Measurements from ENCODE around the gene BBX. TPM values are rescaled to one million over a fixed set of nuclear protein-coding genes. Genes with fewer than 3 reads are reported as not detected.
"Not testable (repeated sequence)": the region's sequence is repeated elsewhere in the genome, so short reads cannot be mapped to it uniquely, and the experiment has no call there.

The BBX gene
- total RNA-seq, 1 donor from 2014 or later = 93.6 TPM

GRCh38 chr3:107531917-107532469 lies 9.2 kb downstream of the BBX start:
- no peak for ATAC-seq
- no peak for DNase-seq (ENCODE audit: low spot score)
- intact Hi-C loops (cut with DNase I) = no loop called here

GRCh38 chr3:107540857-107541256 lies 18.1 kb downstream of the BBX start:
- intact Hi-C loops (cut with DNase I) = no loop called here
- no peak for DNase-seq (ENCODE audit: low spot score)
- no peak for ATAC-seq

- DNase-seq (ENCODE audit: low spot score) (no peak), ATAC-seq (no peak)
- intact Hi-C loops (cut with DNase I) = no loop called here
Observed at GRCh38 chr3:107542665-107543064, 19.9 kb downstream of the BBX start.

GRCh38 chr3:107543666-107544065 lies 20.9 kb downstream of the BBX start:
- intact Hi-C loops (cut with DNase I) = no loop called here
- DNase-seq (ENCODE audit: low spot score) (no peak), ATAC-seq (no peak)

DNA sequence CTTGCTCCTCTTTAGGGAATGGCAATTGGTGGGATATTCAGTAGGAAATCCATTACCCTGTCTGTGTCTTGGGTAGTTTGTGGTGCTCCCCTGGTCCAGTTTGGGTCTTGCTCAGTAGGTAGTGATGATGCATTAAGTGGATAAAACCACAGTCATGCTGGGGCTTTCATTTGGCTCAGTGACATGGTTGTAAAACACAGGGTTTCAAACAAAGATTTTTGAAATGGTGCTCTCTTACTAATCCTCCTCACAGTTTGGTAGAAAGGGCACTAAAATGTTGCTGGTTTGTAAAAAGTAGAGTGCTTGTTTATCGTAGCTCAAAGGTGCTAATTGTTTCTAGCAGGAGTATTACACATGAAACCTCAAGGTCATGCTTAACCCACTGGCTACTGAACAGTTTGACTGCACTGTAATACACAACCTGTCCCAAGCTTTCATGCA lies 22.9 kb downstream of the BBX start:
- no peak for DNase-seq (ENCODE audit: low spot score)
- ATAC-seq = no peak
- intact Hi-C loops (cut with DNase I) = no loop called here

- intact Hi-C loops (cut with DNase I) = no loop called here
- DNase-seq (ENCODE audit: low spot score) = no peak
- no peak for ATAC-seq
Observed at GRCh38 chr3:107548601-107549000, 25.8 kb downstream of the BBX start.

DNA sequence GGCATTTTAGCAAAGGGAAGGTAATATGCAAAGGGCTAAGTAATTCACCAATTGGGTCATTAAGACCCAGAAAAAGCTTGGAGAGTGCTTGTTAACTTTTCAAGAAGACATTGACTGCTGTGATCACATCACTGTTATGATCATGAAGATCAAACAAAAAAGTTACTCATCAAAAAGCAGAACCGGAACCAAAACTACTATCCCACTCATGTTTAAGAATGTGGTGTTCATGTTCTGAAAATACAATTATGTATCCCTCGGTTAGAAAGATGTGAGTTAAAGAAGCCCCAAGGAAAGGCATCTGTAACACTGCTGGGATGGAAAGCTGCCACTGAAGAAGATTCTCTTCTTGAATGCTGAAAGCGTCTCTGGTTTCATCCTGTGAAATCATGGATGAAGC lies 32.6 kb downstream of the BBX start:
- ATAC-seq (no peak), DNase-seq (ENCODE audit: low spot score) (no peak)
- intact Hi-C loops (cut with DNase I) = no loop called here

- DNase-seq (ENCODE audit: low spot score) (no peak), ATAC-seq (no peak)
- intact Hi-C loops (cut with DNase I) = no loop called here
Observed at GRCh38 chr3:107557743-107558142, 35.0 kb downstream of the BBX start.

DNA sequence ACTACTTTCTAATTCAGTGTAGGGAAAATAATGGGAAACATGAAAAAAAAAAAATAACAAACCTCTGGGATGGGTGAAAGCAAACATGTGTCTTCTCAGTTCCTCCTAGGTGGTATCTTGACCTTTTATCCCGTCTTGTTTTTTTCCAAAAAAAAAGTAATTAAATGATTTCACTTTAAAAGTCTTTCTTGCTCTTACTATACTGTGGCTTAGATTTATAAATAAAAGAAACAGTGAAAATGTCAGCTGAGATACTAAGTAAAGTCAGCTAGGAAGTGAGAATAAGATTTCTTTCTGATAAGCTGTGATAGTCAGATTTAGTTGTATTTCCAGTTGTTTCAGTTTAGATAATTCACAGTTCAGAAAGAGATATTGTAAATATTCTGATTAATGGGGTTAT lies 37.4 kb downstream of the BBX start:
- DNase-seq (ENCODE audit: low spot score) = no peak
- intact Hi-C loops (cut with DNase I) = no loop called here
- ATAC-seq = no peak

- intact Hi-C loops (cut with DNase I) = no loop called here
- ATAC-seq = no peak
Observed at GRCh38 chr3:107561980-107562379, 39.2 kb downstream of the BBX start.

DNA sequence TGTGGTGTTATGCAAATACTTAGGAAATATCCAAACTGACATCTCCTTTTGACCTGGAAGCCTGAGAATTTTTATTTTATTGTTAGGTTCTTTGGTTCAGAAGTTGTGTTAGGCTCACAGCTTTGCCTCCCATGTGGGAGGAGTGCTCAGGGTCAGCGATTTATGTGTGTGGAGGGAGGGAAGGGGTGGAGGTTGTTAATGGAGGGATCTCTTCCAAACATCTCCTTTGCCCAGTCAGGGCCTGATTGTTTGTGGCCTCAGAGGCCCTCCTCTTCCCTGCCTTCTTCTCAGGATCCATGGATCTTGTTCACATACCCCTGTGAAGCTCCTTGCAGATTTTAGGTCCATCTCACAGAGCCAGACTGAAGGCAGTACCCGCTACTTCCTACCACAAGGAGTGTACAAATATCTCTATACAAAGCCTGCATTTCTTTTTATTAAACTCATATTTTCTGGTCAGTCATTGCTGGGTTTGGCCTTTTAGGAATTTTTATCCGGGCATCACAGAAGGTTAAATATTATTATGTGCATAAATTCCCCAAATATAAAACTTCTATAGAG lies 40.3 kb downstream of the BBX start:
- intact Hi-C loops (cut with DNase I) = no loop called here
- ATAC-seq (peak; percentile 60), DNase-seq (ENCODE audit: low spot score) (no peak)

More at GRCh38 chr3:107561980-107562379, 39.2 kb downstream of the BBX start:
- DNase-seq (ENCODE audit: low spot score) = no peak

GRCh38 chr3:107565244-107565643 lies 42.5 kb downstream of the BBX start:
- intact Hi-C loops (cut with DNase I) = not testable (repeated sequence)

DNA sequence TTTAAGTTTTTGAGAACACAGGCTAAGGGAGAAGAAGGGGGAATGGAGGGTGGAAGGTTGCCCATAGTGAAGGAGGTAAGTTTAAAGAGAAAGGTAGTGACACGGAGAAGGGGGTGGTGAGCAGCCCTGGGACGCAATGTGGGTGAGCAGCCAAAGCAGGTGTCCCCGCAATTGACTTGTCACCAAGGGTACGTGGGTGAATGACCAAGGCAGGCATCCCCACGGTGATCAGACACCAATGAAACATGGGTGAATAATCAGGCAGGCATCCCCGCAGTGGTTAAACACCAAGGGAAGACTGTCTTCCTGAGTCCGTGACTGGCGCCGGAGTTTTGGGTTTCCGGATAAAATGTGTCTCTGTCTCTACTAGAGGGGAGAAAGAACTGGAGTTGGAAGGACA lies 48.3 kb downstream of the BBX start:
- intact Hi-C loops (cut with DNase I); ATAC-seq: not testable (repeated sequence)

More at GRCh38 chr3:107565244-107565643, 42.5 kb downstream of the BBX start:
- DNase-seq (ENCODE audit: low spot score); ATAC-seq: not testable (repeated sequence)

DNA sequence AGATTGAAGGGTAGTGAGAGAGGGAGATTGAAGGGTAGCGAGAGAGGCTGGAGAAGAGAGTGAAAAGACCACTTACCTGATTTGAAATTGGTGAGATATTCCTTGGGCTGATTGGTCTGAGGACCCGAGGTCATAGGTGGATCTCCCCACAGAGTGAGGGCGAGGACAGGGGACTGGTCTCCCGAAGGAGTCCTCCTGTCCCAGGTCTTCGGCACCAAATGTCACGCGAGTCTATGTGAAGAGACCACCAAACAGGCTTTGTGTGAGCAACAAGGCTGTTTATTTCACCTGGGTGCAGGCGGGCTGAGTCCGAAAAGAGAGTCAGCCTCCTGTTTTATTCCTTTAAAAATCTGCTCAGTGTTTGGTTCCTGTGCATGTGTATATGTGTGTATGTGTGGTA lies 48.7 kb downstream of the BBX start:
- DNase-seq (ENCODE audit: low spot score); intact Hi-C loops (cut with DNase I): not testable (repeated sequence)

More for the DNA sequence above, 48.3 kb downstream of the BBX start:
- DNase-seq (ENCODE audit: low spot score) = not testable (repeated sequence)

DNA sequence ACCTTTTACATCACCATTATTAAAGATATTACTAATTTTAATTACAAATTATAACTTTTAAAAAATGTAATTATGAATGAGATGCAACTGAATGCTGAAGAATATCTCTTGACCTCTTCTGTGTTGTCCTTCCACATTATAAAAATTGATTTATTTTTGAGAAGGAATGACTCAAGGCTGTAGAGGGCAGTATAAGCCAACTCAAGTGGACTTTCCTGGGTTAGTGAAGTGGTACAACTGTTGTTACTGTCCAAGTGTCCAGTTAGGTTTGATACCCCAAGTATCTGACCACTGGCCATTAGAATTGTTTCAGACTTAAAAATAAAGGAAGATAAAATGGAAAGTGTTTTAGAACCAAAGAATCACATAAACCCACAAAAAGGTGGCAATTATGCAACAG lies 51.9 kb downstream of the BBX start:
- ATAC-seq (peak; percentile 67), DNase-seq (ENCODE audit: low spot score) (no peak)
- intact Hi-C loops (cut with DNase I) = no loop called here

More for the DNA sequence above, 48.7 kb downstream of the BBX start:
- ATAC-seq = not testable (repeated sequence)

DNA sequence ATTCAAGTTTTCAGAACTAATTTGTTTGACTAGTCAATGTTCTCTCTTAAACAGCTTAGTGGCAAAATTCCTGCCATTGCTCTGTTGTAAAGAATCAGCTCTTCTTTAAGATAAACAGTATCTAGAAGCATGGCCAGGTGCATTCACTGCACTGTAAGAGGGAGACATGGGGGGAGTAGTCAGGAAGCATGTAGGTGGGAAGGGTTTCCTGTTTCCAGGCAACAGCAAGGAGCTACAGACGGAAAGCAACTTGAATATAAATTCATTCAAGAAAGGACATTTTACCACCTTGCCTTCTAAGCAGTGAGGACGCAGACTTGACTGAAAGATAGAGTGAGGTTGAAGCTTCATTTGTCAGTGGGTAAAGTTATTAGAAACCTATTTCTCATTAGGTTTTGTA lies 55.3 kb downstream of the BBX start:
- ATAC-seq (no peak), DNase-seq (ENCODE audit: low spot score) (no peak)
- intact Hi-C loops (cut with DNase I) = no loop called here

DNA sequence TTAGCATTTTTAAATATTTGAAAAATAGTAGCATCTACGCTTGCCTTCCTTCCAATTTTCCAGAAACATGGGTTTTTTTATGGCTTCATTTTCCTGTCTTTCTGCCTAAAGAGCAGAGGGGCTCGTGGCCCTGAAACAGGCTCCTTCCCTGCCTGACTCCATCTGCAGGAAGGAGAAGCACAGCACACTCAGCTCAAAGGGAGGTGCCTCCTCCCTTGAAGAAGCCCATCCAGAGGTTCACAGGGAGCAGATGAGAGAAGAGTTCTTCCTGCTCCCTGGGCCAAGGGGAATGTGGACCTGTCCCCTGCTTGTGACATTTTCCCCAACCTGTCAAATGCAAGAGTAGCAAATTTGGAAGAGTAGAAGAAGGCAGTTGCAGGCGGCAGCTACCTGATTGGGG lies 55.8 kb downstream of the BBX start:
- DNase-seq (ENCODE audit: low spot score) (no peak), ATAC-seq (no peak)
- intact Hi-C loops (cut with DNase I) = no loop called here

- no peak for DNase-seq (ENCODE audit: low spot score)
- no peak for ATAC-seq
- intact Hi-C loops (cut with DNase I) = no loop called here
Observed at GRCh38 chr3:107579371-107579770, 56.6 kb downstream of the BBX start.

DNA sequence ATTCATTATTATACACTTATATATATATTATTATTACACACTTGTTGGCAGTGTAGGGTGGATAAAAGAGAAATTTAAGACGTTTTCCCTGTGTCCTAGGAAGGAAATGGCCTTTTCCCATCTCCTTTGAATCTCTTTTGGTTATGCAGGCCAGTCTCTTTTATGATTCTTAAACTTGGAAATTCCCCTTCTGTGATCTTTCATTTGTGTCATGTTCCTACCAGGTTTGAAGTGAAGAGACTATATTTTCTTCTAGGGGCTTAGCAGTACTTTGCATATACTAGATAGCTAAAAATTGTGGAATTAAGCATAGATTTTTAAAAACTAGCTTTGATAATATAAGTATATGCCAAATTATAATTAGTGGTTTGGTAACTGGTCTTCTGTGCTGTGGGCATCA lies 58.5 kb downstream of the BBX start:
- ATAC-seq (no peak), DNase-seq (ENCODE audit: low spot score) (no peak)
- intact Hi-C loops (cut with DNase I) = no loop called here

DNA sequence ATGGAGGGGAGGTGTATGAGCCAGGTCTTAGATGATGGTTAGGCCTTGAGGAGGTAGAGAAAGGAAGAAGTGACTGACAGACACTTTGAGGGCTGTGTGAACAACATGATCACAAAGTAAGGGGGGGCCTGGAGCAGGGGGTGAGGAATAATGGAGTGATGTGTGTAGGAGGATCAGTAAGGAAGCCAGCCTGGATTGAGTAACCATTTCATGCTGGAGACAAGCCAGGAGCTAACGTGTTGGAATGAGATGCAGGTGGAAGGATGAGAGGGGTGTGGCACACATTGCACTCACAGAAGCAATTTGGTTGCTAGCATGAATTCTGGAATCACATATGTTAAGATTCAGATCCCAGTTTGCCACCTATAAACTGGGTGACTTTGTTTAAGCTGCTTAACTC lies 65.5 kb downstream of the BBX start:
- intact Hi-C loops (cut with DNase I) = no loop called here

DNA sequence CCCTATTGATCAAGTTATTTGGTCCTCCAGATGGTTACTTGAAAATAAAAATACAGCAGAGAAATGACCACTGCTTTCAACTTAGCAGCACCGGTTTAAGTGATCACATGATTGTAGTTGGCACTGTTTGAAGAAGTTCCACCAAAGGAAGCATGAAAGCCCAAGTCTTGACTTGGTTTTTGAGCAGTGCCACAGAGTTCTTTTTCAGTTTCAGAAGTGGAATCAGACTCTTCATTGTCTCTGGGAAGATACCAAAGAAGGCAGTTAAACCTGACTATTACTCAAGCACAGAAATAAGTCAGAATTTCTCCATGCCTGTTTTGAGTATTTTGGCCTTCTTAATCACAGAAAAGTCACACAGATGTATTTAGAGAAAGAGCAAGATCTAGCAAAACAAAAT lies 66.7 kb downstream of the BBX start:
- intact Hi-C loops (cut with DNase I) = no loop called here
- DNase-seq (ENCODE audit: low spot score) (no peak), ATAC-seq (no peak)

More for the DNA sequence above, 65.5 kb downstream of the BBX start:
- ATAC-seq (no peak), DNase-seq (ENCODE audit: low spot score) (no peak)

All from sciatic nerve (tissue), 2 donors.